Large intestine (tissue), 12 donors: ENCODE results near the gene DOK3. TPM values are rescaled to one million over a fixed set of nuclear protein-coding genes. Genes with fewer than 3 reads are reported as not detected.

Experiments
- DNase-seq, 2 donors: peaks; one replicate each; pipeline versions ENCODE4 v3.0.0 to v3.0.0-alpha.2; 2013
- H3K27ac ChIP-seq: one replicate; pipeline ENCODE4 v1.5.1; 2013; ENCODE audit warnings: low read length
- H3K27me3 ChIP-seq: 2 replicates; pipeline ENCODE4 v1.6.1; 2013; ENCODE audit warnings: low read length; ENCODE audit not compliant: control insufficient read depth, insufficient read depth
- H3K36me3 ChIP-seq: 2 replicates; pipeline ENCODE4 v1.6.1; 2013; ENCODE audit warnings: low read length; ENCODE audit not compliant: control insufficient read depth, insufficient read depth
- H3K4me1 ChIP-seq: one replicate; pipeline ENCODE4 v1.6.1; 2013; ENCODE audit warnings: low read length; ENCODE audit not compliant: control insufficient read depth, insufficient read depth
- H3K4me3 ChIP-seq: one replicate; pipeline ENCODE4 v1.5.1; 2013; ENCODE audit warnings: low read length
- H3K9me3 ChIP-seq: one replicate; pipeline ENCODE4 v1.6.1; 2013; ENCODE audit warnings: mild to moderate bottlenecking, low read depth, low read length, moderate library complexity; ENCODE audit not compliant: control insufficient read depth
- WGBS: methylation state at CpG from one replicate; pipeline ENCODE4 v1.1.5; 2013; ENCODE audit warnings: low lambda C conversion rate; ENCODE audit not compliant: insufficient coverage; 5-methylcytosine and 5-hydroxymethylcytosine counted together
- long read RNA-seq, 11 donors: transcript quantifications; one replicate each; lab custom pipeline, GENCODE V29; 2026
- polyA plus RNA-seq: library from polyadenylated mRNA; unstranded; fragments of 120-200 nt; gene quantifications from one replicate; pipeline ENCODE4 v1.2.1, GENCODE V29; 2013

DOK3 gene, protein sequence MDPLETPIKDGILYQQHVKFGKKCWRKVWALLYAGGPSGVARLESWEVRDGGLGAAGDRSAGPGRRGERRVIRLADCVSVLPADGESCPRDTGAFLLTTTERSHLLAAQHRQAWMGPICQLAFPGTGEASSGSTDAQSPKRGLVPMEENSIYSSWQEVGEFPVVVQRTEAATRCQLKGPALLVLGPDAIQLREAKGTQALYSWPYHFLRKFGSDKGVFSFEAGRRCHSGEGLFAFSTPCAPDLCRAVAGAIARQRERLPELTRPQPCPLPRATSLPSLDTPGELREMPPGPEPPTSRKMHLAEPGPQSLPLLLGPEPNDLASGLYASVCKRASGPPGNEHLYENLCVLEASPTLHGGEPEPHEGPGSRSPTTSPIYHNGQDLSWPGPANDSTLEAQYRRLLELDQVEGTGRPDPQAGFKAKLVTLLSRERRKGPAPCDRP
- 4.7 TPM for polyA plus RNA-seq
- long read RNA-seq, donor 1, result 0 reads
- long read RNA-seq, donor 2, result 0 reads
- long read RNA-seq, donor 3, result 0 reads
- long read RNA-seq, donor 4, result 0 reads
- long read RNA-seq, donor 5, result 0 reads
- long read RNA-seq, donor 6, partial matches to known transcripts, result 0 of 1 reads
- long read RNA-seq, donor 6, other reads (novel, unspliced or antisense), result 0 of 1 reads
- long read RNA-seq, donor 7, result 0 reads
- long read RNA-seq, donor 8, result 0 reads
- long read RNA-seq, donor 9, result 0 reads
- long read RNA-seq, donor 10, result 0 reads
- long read RNA-seq, donor 11, result 0 reads

DNA sequence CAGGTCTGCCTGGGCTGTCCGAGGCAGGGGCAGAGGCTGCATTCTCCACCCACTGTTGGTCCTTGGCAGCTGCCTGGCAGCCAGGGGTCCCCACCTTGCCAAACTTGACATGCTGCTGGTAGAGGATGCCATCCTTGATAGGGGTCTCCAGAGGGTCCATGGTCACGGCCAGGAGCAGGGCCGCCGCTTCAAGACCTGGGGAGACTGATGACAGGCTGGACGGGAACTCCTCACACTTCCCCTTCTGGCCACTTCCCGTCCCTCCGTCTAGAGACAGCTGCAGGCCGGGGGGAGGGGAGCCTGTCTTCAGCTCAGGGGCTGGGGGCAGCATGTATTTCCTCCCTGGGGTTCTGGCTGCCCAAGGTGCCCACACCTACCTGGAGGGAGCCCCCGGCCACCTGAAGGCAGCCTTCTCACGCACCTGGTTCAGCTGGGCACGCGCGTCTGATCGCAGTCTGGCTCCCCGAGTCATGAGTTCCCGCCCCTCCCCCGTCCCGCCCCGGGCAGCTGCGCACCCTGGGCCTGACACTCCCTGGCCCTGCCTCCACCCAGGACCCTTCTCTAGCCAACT is at the start of gene DOK3:
Gene DOK3 (minus strand): TSS at position 446 of the 571 bp plus-strand sequence. CDS start 286 bp downstream, at position 160.
- no peaks in the 10 kb centered on the region for H3K9me3 ChIP-seq
- no peaks in the 10 kb centered on the region for H3K27me3 ChIP-seq
- DNase-seq, result no peak
- peaks cover 38% of the 10 kb centered on the region for H3K36me3 ChIP-seq
- WGBS, result no CpG with 5 or more reads among the region's 20 CpGs
- no peak within 1 kb of the TSS for H3K27ac ChIP-seq
- no peaks in the 10 kb centered on the region for H3K4me1 ChIP-seq
- H3K4me3 ChIP-seq, result peak within 1 kb of the TSS; percentile 9

DNA sequence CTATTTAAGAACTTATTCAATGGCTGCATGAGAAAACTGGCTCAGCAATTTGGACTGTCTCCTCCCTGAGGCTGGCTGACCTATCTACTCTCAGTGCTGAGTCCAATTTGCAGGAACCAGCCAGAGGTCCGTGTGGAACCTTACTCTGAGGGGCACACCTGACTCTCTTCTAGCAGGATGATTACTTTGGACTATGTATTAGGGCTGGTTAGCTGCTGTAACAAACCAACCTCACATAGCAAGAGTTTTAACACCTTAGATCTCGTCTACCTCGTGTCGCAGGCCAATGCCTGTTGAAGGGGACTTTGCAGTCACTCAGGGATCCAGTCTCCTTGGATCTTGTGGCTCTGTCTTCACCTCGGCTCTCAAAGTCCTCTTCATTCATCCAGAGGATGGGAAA is 48.2 kb upstream of the DOK3 start:
- DNase-seq, result no peak
- Histone ChIP-seq H3K27ac (no peak overlapping the region), H3K9me3 (no peaks in the 10 kb centered on the region), H3K27me3 (no peaks in the 10 kb centered on the region), H3K4me1 (peaks cover 9% of the 10 kb centered on the region), H3K36me3 (no peaks in the 10 kb centered on the region), H3K4me3 (no peak overlapping the region)
- no CpG with 5 or more reads among the region's 5 CpGs for WGBS

DNA sequence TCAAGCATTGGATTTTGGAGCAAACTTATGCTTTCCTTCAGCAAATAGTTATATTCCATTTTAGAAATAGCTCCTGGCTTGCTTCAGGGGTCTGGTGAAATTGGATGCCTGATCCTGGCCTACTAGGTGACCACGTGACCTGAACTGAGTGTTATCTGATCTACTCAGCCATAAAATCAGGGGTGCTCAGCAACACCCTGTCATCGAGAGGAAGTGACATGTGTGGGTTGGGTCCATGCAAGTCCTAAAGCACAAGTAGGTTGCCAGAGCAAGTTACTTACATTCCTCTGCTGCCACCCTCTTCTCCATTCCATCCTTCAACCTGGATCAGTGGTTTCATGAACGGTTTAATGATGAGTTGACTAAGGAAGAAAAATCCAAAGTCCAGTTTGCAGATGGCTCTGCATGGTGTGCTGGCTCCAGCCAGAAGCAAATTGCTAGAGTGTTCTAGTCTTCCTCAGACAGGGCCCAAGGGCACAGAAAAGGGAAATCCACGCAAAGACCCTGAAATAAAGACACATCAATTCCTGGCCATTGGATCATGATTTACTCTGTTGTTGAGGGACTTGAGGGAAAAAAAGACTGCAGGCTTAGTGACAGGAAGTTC is 47.5 kb upstream of the DOK3 start:
- Histone ChIP-seq H3K27ac (peak overlapping the region; percentile 35), H3K27me3 (no peaks in the 10 kb centered on the region), H3K9me3 (no peaks in the 10 kb centered on the region), H3K4me1 (peaks cover 11% of the 10 kb centered on the region), H3K4me3 (no peak overlapping the region), H3K36me3 (peaks cover 3% of the 10 kb centered on the region)
- peak; percentile 54 to 79 for DNase-seq
- no CpG with 5 or more reads among the region's 4 CpGs for WGBS

DNA sequence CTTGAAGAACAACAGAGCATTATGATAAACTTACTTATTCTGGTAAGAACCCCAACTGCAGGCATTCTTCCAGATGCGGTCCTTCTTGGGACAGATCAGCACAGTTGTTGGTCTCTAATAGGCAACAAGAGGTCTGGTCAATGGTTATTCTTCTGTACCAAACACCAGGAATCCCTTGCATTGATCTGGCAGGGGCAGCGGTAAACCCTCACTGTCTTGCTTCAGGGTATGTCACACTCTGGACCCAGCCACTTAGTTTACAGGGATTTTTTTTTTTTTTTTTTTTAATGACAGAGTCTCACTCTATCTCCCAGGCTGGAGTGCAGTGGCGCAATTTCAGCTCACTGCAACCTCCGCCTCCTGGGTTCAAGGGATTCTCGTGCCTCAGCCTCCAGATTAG is 46.0 kb upstream of the DOK3 start:
- Histone ChIP-seq H3K9me3 (no peaks in the 10 kb centered on the region), H3K4me3 (no peak overlapping the region), H3K27me3 (no peaks in the 10 kb centered on the region), H3K4me1 (peaks cover 11% of the 10 kb centered on the region), H3K36me3 (peaks cover 11% of the 10 kb centered on the region), H3K27ac (no peak overlapping the region)
- WGBS, result no CpG with 5 or more reads among the region's 5 CpGs
- no peak for DNase-seq

DNA sequence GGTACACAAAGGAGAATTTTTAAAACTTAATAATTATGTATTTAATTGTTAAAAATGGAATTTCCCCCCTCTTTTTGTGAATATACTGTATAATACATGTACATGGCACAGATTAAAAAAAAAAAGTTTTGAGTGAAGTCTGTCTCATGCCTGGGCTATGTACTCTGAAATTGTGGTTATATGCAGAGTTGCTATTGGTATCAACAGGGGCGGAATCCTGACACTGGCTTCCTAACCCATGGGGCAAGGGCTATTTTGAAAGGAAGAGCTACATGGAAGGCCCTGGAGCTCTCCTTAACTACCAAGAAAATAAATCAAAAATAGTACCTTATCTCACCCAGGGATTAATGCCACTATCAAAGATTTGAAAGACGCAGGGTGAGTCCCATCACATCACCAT is 45.6 kb upstream of the DOK3 start:
- H3K4me3 ChIP-seq, result no peak overlapping the region
- H3K36me3 ChIP-seq, result peaks cover 15% of the 10 kb centered on the region
- no peaks in the 10 kb centered on the region for H3K27me3 ChIP-seq
- no peak overlapping the region for H3K27ac ChIP-seq
- H3K9me3 ChIP-seq, result no peaks in the 10 kb centered on the region
- DNase-seq, result no peak
- WGBS, result no CpG with 5 or more reads among the region's 2 CpGs
- H3K4me1 ChIP-seq, result peaks cover 11% of the 10 kb centered on the region

DNA sequence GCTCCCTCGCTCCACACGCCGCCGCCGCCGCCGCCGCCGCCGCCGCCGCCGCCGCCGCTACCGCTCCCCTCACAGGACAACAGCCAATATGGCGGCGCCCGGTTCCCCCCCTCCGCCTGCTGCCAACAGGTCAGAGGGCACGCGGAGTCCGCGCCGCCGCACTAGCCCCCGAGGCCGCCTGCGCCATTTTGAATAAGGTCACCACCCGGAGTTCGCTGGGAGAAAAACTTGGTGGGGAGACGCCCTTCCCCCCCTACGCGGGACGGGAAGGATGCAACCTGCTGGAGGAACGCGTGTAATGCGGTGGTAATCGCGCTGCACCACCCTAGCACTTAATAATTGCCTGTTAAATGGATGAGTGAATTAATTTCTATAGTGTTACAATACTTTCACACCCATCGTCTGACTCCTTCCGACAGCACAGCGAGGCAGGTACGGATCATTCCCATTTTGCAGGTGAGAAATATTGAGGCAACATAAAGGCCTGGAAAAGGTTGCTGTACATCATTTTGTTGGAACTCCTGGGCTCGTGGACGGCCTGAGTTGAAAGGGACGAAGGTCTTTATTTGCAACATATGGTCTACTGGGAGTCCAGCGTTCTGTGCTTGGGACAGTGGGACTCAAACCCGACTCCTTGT is 45.0 kb upstream of the DOK3 start, which contains the start of gene FAM193B:
Gene FAM193B (minus strand): TSS at position 90 of the 638 bp plus-strand sequence. CDS start 105 bp downstream, outside the sequence.
- peak; percentile 89 to 92 for DNase-seq
- no CpG with 5 or more reads among the region's 49 CpGs for WGBS
- H3K9me3 ChIP-seq, result no peaks in the 10 kb centered on the region
- H3K4me3 ChIP-seq, result peak within 1 kb of the TSS; percentile 84
- peaks cover 17% of the 10 kb centered on the region for H3K36me3 ChIP-seq
- peak within 1 kb of the TSS; percentile 51 for H3K27ac ChIP-seq
- H3K27me3 ChIP-seq, result no peaks in the 10 kb centered on the region
- H3K4me1 ChIP-seq, result peaks cover 11% of the 10 kb centered on the region

DNA sequence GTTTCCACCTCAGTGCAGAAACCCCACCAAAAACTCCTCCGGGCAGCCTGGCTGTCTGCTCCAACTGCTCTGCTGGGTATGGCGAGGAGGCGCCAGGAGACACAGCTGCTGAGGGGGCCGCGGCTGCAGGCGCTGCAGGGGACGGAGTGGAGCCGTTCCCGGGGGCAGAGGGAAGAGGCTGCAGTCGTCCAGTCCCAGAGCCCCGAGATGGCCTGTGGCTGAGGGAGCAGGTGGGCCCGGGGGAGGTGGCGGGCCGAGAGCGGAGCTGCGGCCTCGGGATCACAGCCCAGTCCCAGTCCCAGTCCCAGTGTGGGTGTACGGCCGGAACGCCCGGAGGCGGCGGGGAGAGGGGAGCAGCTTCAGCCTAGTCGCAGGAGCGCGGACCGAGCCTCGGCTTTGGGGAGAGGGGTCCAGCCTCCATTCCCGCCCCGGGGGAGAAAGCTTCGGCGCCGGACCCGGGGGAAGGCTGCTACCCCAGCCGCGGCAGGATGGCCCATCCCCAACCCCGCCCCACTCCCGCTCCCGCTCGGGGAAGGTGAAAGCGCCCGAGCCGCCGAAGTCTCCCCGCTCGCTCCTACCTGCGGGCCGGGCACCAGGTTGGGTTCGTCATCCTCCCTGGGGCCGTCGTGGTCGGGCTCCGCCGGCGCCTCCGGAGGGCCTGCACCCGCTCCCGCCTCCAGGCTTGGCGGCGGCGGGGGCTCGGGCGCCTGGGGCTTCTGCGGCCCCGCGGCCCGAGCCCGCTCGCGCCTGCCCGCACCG is 44.2 kb upstream of the DOK3 start:
- Histone ChIP-seq H3K4me1 (peaks cover 11% of the 10 kb centered on the region), H3K36me3 (peaks cover 17% of the 10 kb centered on the region), H3K9me3 (no peaks in the 10 kb centered on the region), H3K27me3 (no peaks in the 10 kb centered on the region), H3K4me3 (peak overlapping the region; percentile 84), H3K27ac (peak overlapping the region; percentile 51)
- WGBS, result no CpG with 5 or more reads among the region's 72 CpGs
- DNase-seq, result peak in 1 of 2 donors; percentile 60

DNA sequence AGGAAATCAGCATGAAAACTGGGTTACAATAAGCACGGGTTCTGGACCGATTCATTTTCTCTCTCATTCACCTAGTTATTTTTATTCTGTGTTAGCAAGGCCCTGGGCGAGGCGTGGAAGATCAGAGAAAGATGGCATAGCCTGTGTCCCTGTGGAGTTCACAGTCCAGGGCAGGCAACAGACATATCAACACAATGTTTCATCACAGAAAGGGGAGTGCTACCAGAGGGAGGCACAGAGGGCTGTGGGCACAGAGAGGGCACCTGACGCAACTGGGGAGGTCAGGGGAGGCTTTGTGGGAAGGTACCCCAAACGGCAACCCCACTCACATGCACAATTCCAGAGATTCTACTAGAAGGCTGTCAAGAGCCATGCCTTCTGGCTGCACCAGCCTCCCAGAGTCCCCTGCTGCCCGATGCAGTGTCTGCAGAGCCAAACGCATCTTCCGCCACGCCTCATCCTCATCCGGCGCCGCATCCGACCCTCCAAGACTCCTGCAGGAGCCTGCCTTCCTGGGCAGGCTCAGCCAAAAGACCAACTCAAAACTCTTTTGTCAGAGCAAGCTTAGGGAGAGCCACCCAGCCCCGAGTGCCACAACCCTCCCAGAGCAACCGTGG is 43.3 kb upstream of the DOK3 start:
- peaks cover 11% of the 10 kb centered on the region for H3K4me1 ChIP-seq
- H3K27me3 ChIP-seq, result no peaks in the 10 kb centered on the region
- no peaks in the 10 kb centered on the region for H3K9me3 ChIP-seq
- peak in 1 of 2 donors; percentile 23 for DNase-seq
- peaks cover 17% of the 10 kb centered on the region for H3K36me3 ChIP-seq
- no CpG with 5 or more reads among the region's 16 CpGs for WGBS
- H3K27ac ChIP-seq, result peak overlapping the region; percentile 51
- peak overlapping the region; percentile 84 for H3K4me3 ChIP-seq

DNA sequence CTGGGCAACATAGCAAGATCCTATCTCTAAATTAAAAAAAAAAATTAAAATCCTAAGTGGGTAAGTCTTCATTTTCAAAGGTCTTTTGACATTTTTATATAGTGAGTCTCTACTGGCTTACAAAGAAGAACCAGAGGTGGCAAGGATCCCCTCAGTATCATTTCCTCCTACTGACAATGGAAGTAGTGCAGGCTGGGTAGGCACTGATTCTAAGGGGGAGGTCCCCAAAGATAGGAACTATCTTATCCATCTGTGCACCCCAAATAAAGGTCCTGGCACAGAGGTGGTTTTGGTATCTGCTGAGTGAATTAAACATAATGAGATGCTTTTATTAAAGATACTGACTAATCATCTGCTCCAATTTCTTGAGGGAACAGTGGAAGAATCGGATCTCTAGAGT is 40.5 kb upstream of the DOK3 start:
- H3K36me3 ChIP-seq, result peaks cover 17% of the 10 kb centered on the region
- no peaks in the 10 kb centered on the region for H3K9me3 ChIP-seq
- H3K4me3 ChIP-seq, result no peak overlapping the region
- no peak for DNase-seq
- no peak overlapping the region for H3K27ac ChIP-seq
- no peaks in the 10 kb centered on the region for H3K27me3 ChIP-seq
- WGBS, result no CpG with 5 or more reads among the region's 1 CpG
- H3K4me1 ChIP-seq, result peaks cover 8% of the 10 kb centered on the region
